ENCODE data around the gene HPN.

- TF ChIP-seq CTCF (IDR thresholded peaks at IDR 0.05) (no peak), EP300 (IDR thresholded peaks at IDR 0.05) (no peak)
These were observed 7.5 kb upstream of the HPN start for GRCh38 chr19:35034005-35034502.

All from suprapubic skin (tissue), 3 donors.